Measurements from ENCODE around the gene ANKLE2. TPM values are rescaled to one million over a fixed set of nuclear protein-coding genes. Genes with fewer than 3 reads are reported as not detected.
"Not testable (repeated sequence)": the region's sequence is repeated elsewhere in the genome, so short reads cannot be mapped to it uniquely, and the experiment has no call there.

ANKLE2 gene
- total RNA-seq, 1 donor from 2014 or later, result 155 TPM

GRCh38 chr12:132788375-132789098, 26.9 kb upstream of the ANKLE2 start:
- Mint-ChIP-seq H3K4me1 (no peaks in the 10 kb centered on the region), H3K9me3 (no peaks in the 10 kb centered on the region), H3K36me3 (ENCODE audit: low read depth) (peaks cover 64% of the 10 kb centered on the region), H3K27me3 (no peaks in the 10 kb centered on the region), H3K4me3 (no peak overlapping the region), H3K27ac (no peak overlapping the region)
- intact Hi-C loops (cut with micrococcal nuclease), result no loop called here
- no peak for DNase-seq

DNA sequence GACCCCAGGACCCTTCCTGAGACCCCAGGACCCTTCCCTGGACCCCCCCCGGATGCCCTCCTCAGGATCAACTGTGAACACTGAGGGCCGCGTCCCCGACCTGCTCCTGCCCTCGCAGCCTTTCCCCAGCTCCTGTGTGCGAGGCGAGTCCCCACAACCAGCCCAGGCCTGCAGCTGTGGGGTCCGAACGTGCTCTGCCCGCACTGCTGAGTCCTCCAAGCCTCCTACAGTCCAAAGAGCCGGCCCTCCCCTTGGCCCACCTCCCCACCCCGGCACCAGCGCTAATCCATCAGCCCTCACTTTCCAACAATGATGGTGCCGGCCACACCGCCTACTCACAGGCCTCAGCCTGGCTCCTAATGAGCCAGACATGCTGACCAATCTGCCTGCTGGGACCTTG, 26.2 kb upstream of the ANKLE2 start:
- Mint-ChIP-seq H3K27ac (no peak overlapping the region), H3K27me3 (no peaks in the 10 kb centered on the region)

DNA sequence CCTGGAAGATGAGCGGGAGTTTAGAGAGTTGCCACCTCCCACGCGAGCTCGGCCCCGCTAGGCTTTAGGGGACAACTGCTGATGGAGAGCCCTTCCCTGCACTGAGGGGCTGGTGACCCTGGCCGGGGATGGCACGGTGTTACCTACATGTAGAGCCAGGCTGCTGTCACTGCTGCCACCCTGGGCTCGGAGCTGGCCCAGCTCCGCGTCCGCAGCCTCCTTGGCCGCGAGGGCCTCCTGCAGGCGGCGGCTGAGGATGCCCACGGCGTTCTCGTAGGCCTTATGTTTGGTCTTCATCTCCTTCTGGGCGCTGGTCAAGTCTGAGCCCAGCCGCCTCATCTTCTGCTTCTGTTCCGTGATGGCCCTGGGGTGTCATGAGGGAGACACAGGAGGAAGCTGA, 24.6 kb upstream of the ANKLE2 start:
- DNase-seq, result no peak
- H3K27me3 Mint-ChIP-seq, result no peaks in the 10 kb centered on the region
- no peaks in the 10 kb centered on the region for H3K4me1 Mint-ChIP-seq
- H3K36me3 Mint-ChIP-seq (ENCODE audit: low read depth), result peaks cover 68% of the 10 kb centered on the region
- no peak overlapping the region for H3K4me3 Mint-ChIP-seq
- H3K9me3 Mint-ChIP-seq, result no peaks in the 10 kb centered on the region
- no peak overlapping the region for H3K27ac Mint-ChIP-seq
- intact Hi-C loops (cut with micrococcal nuclease), result no loop called here

More for the DNA sequence above, 26.2 kb upstream of the ANKLE2 start:
- DNase-seq, result no peak
- Mint-ChIP-seq H3K9me3 (no peaks in the 10 kb centered on the region), H3K4me1 (no peaks in the 10 kb centered on the region), H3K36me3 (ENCODE audit: low read depth) (peaks cover 68% of the 10 kb centered on the region), H3K4me3 (no peak overlapping the region)
- intact Hi-C loops (cut with micrococcal nuclease), result no loop called here

DNA sequence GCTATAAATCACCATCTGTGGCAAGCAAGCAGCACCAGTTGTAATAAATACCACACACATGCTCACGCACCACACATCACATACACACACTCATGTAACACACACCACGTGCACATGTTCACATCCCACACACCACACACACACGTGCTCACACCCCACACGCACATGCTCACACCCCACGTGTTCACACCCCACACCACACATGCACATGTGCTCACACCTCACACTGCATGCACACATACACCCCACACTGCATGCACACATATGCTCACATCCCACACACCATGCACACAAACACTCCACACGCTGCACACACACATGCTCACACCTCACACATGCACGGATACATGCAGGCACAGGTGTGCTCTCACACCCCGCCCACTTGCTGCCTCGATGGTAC, 22.9 kb upstream of the ANKLE2 start:
- no peak for DNase-seq
- H3K27me3 Mint-ChIP-seq, result no peaks in the 10 kb centered on the region
- H3K4me1 Mint-ChIP-seq, result no peaks in the 10 kb centered on the region
- no peak overlapping the region for H3K27ac Mint-ChIP-seq
- no peaks in the 10 kb centered on the region for H3K9me3 Mint-ChIP-seq
- peaks cover 70% of the 10 kb centered on the region for H3K36me3 Mint-ChIP-seq (ENCODE audit: low read depth)
- intact Hi-C loops (cut with micrococcal nuclease), result no loop called here
- H3K4me3 Mint-ChIP-seq, result no peak overlapping the region

GRCh38 chr12:132783917-132784531, 22.4 kb upstream of the ANKLE2 start:
- Mint-ChIP-seq H3K27me3 (no peaks in the 10 kb centered on the region), H3K9me3 (no peaks in the 10 kb centered on the region), H3K4me3 (no peak overlapping the region), H3K4me1 (no peaks in the 10 kb centered on the region), H3K27ac (no peak overlapping the region), H3K36me3 (ENCODE audit: low read depth) (peaks cover 70% of the 10 kb centered on the region)
- DNase-seq, result no peak
- intact Hi-C loops (cut with micrococcal nuclease), result no loop called here

DNA sequence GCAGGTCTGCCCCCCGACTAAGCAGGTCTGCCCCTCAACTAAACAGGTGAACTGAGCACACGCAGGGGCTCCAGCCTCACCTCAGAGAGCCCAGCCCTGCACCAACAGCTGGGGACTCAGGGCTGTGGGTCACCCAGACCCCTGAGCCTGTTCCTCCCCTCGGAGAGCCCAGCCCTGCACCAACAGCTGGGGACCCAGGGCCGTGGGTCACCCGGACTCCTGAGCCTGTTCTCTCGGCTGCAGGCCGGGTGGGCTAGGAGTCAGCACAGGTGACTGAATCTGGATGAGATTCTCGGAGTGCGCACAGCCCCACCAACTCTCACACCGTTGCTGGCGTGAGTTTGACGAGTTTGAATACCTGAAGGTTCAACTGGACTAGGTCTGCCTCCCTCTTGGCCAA, 20.3 kb upstream of the ANKLE2 start:
- no peak overlapping the region for H3K27ac Mint-ChIP-seq
- H3K4me1 Mint-ChIP-seq, result no peaks in the 10 kb centered on the region
- H3K9me3 Mint-ChIP-seq, result no peaks in the 10 kb centered on the region
- no peak for DNase-seq
- H3K27me3 Mint-ChIP-seq, result no peaks in the 10 kb centered on the region
- H3K36me3 Mint-ChIP-seq (ENCODE audit: low read depth), result peaks cover 62% of the 10 kb centered on the region
- H3K4me3 Mint-ChIP-seq, result no peak overlapping the region
- intact Hi-C loops (cut with micrococcal nuclease), result no loop called here

DNA sequence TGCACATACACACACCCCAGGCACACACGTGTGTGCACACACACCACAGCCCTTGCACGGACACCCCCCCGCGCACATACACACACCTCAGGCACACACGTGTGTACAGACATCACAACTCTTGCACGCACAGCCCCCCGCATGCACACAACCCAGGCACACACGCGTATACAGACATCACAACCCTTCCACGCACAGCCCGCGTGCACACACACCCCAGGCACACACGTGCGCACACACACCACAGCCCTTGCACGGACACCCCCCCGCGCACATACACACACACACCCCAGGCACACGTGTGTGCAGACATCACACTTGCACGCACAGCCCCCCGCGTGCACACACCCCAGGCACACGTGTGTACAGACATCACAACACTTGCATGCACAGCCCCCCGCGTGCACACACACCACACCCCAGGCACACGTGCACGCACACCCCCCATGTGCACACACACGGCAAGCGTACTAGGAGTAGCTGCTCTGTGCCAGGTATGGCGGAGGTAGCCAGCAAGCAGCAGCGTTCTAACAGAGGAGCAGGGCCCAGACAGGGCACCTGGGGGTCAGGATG, 18.2 kb upstream of the ANKLE2 start:
- Mint-ChIP-seq H3K9me3 (no peaks in the 10 kb centered on the region), H3K4me1 (no peaks in the 10 kb centered on the region), H3K4me3 (no peak overlapping the region), H3K27me3 (no peaks in the 10 kb centered on the region), H3K27ac (peak overlapping the region; percentile 20), H3K36me3 (ENCODE audit: low read depth) (peaks cover 64% of the 10 kb centered on the region)
- intact Hi-C loops (cut with micrococcal nuclease), result no loop called here
- DNase-seq, result no peak

- no peaks in the 10 kb centered on the region for H3K4me1 Mint-ChIP-seq
- no peaks in the 10 kb centered on the region for H3K27me3 Mint-ChIP-seq
- no peak overlapping the region for H3K4me3 Mint-ChIP-seq
- DNase-seq, result no peak
- intact Hi-C loops (cut with micrococcal nuclease), result no loop called here
- no peak overlapping the region for H3K27ac Mint-ChIP-seq
- H3K36me3 Mint-ChIP-seq (ENCODE audit: low read depth), result peaks cover 62% of the 10 kb centered on the region
- no peaks in the 10 kb centered on the region for H3K9me3 Mint-ChIP-seq
Measured at GRCh38 chr12:132777614-132778013, 16.0 kb upstream of the ANKLE2 start.

GRCh38 chr12:132776816-132777568, 15.4 kb upstream of the ANKLE2 start:
- Mint-ChIP-seq H3K36me3 (ENCODE audit: low read depth) (peaks cover 62% of the 10 kb centered on the region), H3K4me3 (no peak overlapping the region)

DNA sequence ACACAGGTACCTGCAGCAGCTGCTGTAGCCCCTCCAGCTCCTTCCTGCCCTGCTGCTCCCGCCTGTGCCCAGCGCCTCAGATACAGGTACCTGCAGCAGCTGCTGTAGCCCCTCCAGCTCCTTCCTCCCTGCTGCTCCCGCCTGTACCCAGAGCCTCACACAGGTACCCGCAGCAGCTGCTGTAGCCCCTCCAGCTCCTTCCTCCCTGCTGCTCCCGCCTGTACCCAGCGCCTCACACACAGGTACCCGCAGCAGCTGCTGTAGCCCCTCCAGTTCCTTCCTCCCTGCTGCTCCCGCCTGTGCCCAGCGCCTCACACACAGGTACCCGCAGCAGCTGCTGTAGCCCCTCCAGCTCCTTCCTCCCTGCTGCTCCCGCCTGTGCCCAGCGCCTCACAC, 14.6 kb upstream of the ANKLE2 start:
- H3K4me3 Mint-ChIP-seq; H3K27ac Mint-ChIP-seq; H3K27me3 Mint-ChIP-seq; H3K9me3 Mint-ChIP-seq; intact Hi-C loops (cut with micrococcal nuclease); DNase-seq; H3K4me1 Mint-ChIP-seq: not testable (repeated sequence)
- peaks cover 62% of the 10 kb centered on the region for H3K36me3 Mint-ChIP-seq (ENCODE audit: low read depth)

More at GRCh38 chr12:132776816-132777568, 15.4 kb upstream of the ANKLE2 start:
- DNase-seq, result no peak
- intact Hi-C loops (cut with micrococcal nuclease), result no loop called here
- H3K4me1 Mint-ChIP-seq, result peaks cover 3% of the 10 kb centered on the region
- H3K9me3 Mint-ChIP-seq, result no peaks in the 10 kb centered on the region
- no peaks in the 10 kb centered on the region for H3K27me3 Mint-ChIP-seq
- H3K27ac Mint-ChIP-seq, result no peak overlapping the region

DNA sequence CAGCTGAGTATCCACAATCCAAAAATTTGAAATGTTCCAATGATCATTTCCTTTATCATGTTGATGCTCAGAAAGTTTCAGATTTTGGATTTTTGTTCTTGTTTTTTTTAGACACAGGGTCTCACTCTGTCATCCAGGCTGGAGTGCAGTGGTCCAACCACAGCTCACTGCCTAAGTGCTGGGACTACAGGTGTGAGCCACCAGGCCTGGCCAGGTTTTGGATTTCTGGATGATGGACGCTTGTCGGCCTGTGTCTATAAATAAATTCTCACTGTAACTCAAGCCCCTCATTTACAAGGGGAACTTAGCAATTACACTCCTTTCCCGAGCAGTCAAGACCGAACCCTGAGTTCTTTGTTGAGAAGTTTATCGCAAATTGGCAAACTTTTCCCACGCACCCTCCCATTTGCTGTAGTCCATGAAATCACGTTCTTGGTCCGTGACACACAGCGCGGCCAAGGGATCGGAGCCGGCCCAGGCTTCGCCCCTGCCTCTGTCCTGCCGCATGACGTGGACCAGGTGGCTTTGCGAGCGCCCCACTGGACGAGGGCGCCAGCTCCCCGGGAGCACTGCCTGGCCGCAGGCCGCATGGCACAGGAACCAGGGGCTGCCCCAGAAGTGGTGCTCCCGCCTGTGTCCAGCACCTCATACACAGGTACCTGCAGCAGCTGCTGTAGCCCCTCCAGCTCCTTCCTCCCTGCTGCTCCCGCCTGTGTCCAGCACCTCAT, 14.0 kb upstream of the ANKLE2 start:
- H3K4me3 Mint-ChIP-seq, result no peak overlapping the region
- no peaks in the 10 kb centered on the region for H3K27me3 Mint-ChIP-seq
- intact Hi-C loops (cut with micrococcal nuclease), result no loop called here
- H3K27ac Mint-ChIP-seq, result no peak overlapping the region
- no peak for DNase-seq
- peaks cover 61% of the 10 kb centered on the region for H3K36me3 Mint-ChIP-seq (ENCODE audit: low read depth)
- H3K4me1 Mint-ChIP-seq, result peaks cover 12% of the 10 kb centered on the region
- H3K9me3 Mint-ChIP-seq, result no peaks in the 10 kb centered on the region

DNA sequence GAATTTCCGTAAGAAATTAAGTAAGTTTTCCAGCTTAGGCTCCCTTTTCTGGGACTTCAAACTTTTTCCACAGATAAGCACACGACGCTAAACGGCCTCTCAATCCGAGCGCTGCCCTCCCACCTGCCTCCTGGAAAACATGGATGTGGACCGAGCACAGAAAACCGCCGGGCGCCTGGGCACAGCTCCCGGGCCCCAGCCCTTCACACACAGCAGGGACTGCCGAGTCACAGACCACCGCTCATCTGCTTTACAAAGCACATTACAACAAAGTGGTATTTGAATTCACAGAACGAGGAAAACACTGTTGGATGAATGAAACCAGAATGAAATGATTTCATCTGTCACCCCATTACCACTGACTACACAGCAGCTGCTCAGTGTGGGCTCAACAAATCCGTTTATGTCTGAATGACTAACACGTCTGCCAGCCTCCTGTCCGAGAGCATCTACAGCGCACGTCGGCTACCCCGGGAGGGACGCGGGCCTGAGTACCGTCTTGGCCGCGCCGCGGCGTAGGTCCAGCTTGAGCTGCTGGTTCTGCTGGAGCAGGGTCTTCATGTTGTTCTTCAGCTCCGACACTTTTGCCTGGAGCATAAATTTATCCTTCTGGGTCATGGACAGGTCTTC, 13.1 kb upstream of the ANKLE2 start:
- Mint-ChIP-seq H3K4me3 (no peak overlapping the region), H3K36me3 (ENCODE audit: low read depth) (peaks cover 57% of the 10 kb centered on the region), H3K4me1 (peaks cover 14% of the 10 kb centered on the region), H3K27me3 (no peaks in the 10 kb centered on the region), H3K9me3 (no peaks in the 10 kb centered on the region), H3K27ac (no peak overlapping the region)
- intact Hi-C loops (cut with micrococcal nuclease), result no loop called here
- DNase-seq, result no peak

DNA sequence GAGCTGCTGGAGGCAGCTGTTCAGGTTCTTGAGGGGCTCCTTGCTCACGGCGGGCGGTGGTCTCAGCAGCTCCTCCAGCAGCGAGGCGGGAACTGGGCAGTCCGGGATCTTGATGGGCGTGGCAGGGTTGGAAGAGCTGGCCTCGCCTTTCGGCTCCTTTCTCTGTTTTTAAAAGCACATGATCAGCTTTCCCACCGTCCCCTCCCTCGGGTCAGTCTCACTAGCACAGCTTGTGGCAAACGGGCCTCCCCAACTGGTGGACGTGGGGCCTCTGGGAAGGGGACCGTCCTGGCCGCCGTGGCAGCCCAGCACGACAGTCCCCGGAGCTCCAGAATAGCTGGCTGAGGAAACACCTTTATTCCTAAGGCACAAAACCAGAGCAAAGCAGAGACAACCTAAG, 12.5 kb upstream of the ANKLE2 start:
- Mint-ChIP-seq H3K27ac (no peak overlapping the region), H3K36me3 (ENCODE audit: low read depth) (peaks cover 57% of the 10 kb centered on the region), H3K4me1 (peaks cover 15% of the 10 kb centered on the region), H3K27me3 (no peaks in the 10 kb centered on the region), H3K9me3 (no peaks in the 10 kb centered on the region), H3K4me3 (no peak overlapping the region)
- intact Hi-C loops (cut with micrococcal nuclease), result no loop called here
- DNase-seq, result no peak
